Spleen (tissue), 7 donors: ENCODE measurements around the gene RPL3.

ENCODE experiments used
- POLR2A ChIP-seq, 3 donors: fragments of 450-650 bp; IDR thresholded peaks; one replicate each; pipeline ENCODE4 v1.5.1; 2017; ENCODE audit warnings: antibody characterized with exemption in 3 of 3, mild to moderate bottlenecking in 1 of 3
- TF ChIP-seq, protein P1 (sequence below), 11 experiments: fragments of 200-600 bp in 7 of 11; fragments of 450-650 bp in 4 of 11; sonication (generic) in 4 of 11; IDR thresholded peaks in 8 of 11; conservative IDR thresholded peaks in 3 of 11; 1 replicate in 7 of 11; 2 replicates in 4 of 11; pipeline versions ENCODE4 v1.4.0 to v1.8.0; 2016 to 2021; ENCODE audit warnings: antibody characterized with exemption in 11 of 11, inconsistent platforms in 4 of 11, mild to moderate bottlenecking in 1 of 11
- donor health status: DM: no; HTN: no; CAD: no; lungs with moderate emphysema.
- donor health status: DM: no; HTN: no; CAD: no.
- donor health status: DM: no; HTN: no; CAD: no.

DNA sequence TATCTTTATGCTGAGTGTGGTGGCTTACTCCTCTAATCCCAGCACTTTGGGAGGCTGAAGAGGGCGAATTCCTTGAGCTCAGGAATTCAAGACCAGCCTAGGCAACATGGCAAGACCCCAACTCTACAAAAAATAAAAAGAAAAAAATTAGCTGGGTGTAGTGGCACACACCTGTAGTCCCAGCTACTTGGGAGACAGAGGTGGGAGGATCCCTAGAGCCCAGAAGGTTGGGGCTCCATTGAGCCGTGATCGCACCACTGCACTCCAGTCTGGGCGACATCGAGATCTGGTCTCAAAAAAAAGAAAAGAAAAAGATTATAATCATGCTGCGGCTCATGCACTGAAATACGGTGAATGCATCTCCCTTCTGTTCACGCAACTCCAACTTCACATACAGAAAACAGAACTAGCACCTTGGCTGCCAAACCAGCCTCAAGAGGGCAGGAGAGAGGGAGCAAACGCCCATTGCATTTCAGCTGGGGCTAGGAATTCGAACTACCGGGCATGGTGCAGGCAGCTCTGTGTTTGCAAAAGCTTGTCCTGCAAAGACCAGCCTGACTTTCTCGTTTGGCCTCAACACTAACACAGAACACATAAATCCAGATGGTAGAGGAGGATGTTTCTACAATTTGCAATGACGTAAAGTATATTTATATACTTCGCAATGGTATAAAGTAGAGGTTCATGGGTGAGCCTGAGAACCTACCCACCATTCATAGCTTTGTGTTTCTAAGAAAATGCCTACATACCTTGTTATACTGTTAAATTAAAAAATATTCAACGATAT is 24.0 kb upstream of the RPL3 start:
- TF ChIP-seq POLR2A (IDR thresholded peaks at IDR 0.05) = no peak
- TF ChIP-seq, protein P1, sequence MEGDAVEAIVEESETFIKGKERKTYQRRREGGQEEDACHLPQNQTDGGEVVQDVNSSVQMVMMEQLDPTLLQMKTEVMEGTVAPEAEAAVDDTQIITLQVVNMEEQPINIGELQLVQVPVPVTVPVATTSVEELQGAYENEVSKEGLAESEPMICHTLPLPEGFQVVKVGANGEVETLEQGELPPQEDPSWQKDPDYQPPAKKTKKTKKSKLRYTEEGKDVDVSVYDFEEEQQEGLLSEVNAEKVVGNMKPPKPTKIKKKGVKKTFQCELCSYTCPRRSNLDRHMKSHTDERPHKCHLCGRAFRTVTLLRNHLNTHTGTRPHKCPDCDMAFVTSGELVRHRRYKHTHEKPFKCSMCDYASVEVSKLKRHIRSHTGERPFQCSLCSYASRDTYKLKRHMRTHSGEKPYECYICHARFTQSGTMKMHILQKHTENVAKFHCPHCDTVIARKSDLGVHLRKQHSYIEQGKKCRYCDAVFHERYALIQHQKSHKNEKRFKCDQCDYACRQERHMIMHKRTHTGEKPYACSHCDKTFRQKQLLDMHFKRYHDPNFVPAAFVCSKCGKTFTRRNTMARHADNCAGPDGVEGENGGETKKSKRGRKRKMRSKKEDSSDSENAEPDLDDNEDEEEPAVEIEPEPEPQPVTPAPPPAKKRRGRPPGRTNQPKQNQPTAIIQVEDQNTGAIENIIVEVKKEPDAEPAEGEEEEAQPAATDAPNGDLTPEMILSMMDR (IDR thresholded peaks at IDR 0.05 in 8 of 11, conservative IDR thresholded peaks at IDR 0.05 in 3 of 11) = peak; percentile 22 to 78 (median 62)
